Measurements from ENCODE around the gene MOSMO. TPM values are rescaled to one million over a fixed set of nuclear protein-coding genes. Genes with fewer than 3 reads are reported as not detected.
"Not testable (repeated sequence)": the region's sequence is repeated elsewhere in the genome, so short reads cannot be mapped to it uniquely, and the experiment has no call there.

MOSMO gene
- total RNA-seq, 1 experiment from 2014 or later: 10.5 TPM

DNA sequence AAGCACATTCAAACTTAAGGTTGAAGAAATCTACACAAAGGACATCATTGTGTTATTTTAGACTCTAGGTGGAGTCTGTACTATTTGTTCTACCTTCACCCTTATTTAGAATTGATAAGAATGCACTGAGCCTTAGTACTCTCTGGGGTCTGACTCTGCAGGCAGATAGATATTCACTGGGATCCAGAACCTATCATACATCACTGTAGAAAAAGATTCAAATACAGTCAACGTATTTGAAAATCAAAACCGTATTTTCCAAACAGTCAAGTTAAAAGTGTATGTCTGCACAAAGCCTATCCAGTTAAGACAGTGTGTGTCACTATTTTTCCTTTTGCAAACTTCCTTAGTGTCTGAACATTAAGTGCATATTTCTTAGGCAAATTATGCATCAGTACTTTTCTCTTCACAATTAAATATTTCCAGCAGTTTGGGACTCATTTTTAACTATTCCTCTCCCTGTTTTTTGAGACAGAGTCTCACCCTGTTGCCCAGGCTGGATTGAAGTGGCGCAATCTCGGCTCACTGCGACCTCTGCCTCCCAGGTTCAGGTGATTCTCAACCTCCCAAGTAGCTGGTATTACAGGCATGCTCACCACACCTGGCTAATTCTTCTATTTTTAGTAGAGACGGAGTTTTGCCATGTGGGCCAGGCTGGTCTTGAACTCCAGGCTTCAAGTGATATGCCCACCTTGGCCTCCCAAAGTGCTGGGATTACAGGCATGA lies 22.3 kb downstream of the MOSMO start:
- in situ Hi-C loops (cut with HindIII; ENCODE audit: low sequenced_read_pairs): no loop called here
- DNase-seq (ENCODE audit: low spot score): no peak

DNA sequence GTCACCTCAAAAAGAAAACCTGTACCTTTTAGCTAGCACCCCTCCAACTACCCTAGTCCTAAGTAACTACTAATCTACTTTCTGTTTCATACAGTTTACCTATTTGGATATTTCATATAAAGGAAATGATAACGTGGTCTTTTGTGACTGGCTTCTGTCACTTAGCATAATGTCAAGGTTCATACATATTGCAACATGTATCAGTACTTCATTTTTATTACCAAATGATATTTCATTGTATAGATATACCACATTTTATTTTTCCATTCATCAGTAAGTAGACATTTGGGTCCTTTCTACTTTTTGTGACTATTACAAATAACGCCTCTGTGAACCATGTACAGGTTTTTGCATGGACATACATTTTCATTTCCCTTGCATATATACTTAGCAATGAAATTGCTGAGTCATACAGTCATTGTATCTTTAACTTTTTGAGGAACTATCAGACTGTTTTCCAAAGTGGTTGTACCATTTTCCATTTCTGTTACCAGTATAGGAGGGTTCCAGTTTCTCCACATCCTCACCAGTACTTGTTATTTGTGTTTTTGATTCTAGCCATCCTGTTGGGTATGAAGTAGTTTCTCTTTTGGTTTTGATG lies 23.7 kb downstream of the MOSMO start:
- no peak for DNase-seq (ENCODE audit: low spot score)
- in situ Hi-C loops (cut with HindIII; ENCODE audit: low sequenced_read_pairs): no loop called here

DNA sequence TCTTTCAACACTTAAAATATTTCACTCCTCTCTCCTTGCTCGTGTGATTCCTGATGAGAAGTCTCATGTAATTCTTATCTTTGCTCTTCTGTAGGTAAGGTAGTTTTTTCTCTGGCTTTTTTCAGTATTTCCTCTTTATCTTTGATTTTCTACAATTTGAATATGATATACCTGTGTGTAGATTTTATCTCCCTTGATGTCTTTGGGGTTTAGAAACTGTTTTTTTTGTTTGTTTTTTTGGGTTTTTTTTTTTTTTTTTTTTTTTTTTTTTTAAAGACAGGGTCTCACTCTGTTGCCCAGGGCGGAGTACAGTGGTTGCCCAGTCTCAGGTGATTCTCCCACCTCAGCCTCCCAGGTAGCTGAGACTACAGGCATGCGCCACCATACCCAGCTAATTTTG lies 26.6 kb downstream of the MOSMO start:
- no peak for DNase-seq (ENCODE audit: low spot score)
- in situ Hi-C loops (cut with HindIII; ENCODE audit: low sequenced_read_pairs): no loop called here

DNA sequence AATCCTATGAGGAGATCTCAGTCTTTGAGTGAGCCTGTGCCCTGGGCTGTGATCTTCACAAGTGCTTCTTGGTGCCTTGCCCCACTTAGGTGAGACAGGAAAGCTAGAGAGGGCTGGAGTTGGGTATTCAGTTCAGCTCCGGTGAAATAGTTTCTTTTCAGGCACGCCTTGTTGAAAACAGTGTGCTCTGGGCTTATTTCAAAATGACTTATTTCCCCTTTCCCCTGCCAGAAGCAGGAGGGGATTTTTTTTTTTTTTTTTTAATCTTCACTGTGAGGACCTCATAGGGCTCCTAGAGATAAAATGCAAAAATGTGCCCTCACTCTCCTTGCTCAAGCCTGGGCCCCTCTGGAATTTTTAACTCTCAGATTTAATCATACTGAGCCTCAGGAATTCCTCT lies 27.2 kb downstream of the MOSMO start:
- no peak for DNase-seq (ENCODE audit: low spot score)
- in situ Hi-C loops (cut with HindIII; ENCODE audit: low sequenced_read_pairs): no loop called here

DNA sequence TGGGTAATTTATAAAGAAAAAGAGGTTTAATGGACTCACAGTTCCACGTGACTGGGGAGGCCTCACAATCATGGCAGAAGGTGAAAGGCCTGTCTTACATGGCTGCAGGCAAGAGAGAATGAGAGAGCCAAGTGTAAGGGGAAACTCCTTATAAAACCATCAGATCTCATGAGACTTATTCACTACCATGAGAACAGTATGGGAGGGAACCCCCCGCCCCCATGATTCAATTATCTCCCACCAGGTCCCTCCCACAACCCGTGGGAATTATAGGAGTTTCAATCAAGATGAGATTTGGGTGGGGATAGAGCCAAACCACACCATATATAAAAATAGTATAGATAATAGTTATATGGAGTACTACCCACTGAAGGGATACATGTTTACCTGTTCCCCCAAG lies 36.0 kb downstream of the MOSMO start:
- in situ Hi-C loops (cut with HindIII; ENCODE audit: low sequenced_read_pairs); DNase-seq (ENCODE audit: low spot score): not testable (repeated sequence)

DNA sequence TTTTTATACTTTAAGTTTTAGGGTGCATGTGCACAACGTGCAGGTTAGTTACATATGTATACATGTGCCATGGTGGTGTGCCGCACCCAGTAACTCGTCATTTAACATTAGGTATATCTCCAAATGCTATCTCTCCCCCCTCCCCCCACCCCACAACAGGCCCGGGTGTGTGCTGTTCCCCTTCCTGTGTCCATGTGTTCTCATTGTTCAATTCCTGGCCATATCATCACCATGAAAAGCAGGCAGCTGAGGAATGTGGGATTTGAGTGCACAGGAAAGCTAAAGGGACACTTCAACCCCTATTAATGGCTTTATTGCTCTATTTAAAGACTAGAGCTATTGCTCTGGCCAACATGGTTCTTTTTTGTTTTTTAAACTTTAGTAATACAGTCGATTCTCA lies 38.0 kb downstream of the MOSMO start:
- in situ Hi-C loops (cut with HindIII; ENCODE audit: low sequenced_read_pairs); DNase-seq (ENCODE audit: low spot score): not testable (repeated sequence)

DNA sequence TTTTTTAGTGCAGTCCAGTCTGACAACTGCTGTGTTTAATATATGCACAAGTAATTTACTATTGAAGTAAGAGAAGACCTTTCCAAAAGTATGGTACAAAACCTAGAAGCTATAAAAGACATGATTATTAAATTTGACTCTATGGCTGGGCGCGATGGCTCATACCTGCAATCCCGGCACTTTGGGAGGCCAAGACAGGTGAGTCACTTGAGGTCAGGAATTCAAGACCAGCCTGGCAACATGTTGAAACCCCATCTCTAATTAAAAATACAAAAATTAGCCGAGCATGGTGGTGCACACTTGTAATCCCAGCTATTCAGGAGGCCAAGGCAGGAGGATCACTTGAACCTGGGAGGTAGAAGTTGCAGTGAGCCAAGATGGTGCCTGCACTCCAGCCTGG lies 43.1 kb downstream of the MOSMO start:
- in situ Hi-C loops (cut with HindIII; ENCODE audit: low sequenced_read_pairs): no loop called here
- DNase-seq (ENCODE audit: low spot score): no peak

DNA sequence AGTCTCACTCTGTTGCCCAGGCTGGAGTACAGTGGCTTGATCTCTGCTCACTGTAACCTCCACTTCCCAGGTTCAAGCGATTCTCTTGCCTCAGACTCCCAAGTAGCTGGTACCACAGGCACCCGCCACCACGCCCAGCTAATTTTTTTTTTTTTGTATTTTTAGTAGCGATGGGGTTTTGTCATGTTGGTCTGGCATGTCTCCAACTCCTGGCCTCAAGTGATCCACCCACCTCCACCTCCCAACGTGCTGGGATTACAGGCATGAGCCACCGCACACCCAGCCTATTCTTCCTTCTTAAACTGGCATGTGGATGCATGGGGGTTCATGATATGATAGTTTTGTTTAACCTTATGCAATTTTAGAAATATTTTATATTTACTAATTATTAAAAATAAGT lies 45.1 kb downstream of the MOSMO start:
- no peak for DNase-seq (ENCODE audit: low spot score)
- in situ Hi-C loops (cut with HindIII; ENCODE audit: low sequenced_read_pairs): no loop called here

DNA sequence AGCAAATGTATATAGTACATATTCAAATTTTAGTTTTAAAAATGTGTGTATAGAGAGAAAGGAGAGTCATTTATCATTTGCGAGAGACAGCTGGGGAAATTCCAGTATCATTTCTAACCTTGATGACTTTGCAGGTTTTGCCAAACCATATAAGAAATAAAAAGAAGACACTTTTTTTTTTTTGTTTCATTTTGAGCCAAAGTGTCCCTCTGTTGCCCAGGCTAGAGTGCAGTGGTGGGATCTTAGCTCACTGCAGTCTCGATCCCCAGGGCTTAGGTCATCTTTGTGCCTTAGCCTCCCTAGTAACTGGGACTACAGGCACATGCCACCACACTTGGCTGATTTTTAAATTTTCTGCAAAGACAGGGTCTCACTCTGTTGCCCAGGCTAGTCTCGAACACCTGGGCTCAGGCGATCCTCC lies 46.0 kb downstream of the MOSMO start:
- in situ Hi-C loops (cut with HindIII; ENCODE audit: low sequenced_read_pairs): no loop called here
- no peak for DNase-seq (ENCODE audit: low spot score)

DNA sequence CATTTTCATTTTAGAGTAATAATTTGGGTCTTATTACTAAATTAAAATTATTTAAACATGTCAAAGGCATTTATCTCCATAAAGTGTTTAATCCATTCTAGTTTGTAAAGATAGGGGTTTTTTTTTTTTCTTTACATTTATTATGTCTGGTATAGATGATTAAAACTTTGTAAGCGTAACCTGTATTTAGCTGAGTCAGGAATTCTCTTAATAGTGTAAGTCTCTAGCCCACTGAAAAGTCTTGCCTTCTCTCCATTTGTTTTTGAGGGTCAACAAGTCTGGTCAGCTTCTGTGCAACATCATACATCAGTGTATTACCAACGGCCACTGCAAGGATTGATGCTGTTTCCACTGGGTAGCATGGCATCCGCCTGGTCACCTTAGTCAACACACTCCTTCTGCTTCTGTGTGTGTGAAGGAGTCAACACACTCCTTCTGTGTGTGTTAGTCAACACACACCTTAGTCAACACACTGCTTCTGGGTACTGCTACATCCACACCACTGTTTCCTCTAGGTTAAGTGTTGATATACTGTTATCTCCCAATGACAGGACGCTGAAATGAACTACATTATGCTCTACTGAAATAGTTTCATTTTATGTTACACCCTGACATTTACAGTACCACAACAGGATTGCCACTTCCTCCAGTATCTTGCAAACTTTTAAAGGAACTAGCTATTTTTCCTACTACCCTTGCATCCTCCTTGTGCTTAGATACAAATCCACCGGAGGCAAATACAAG lies 47.1 kb downstream of the MOSMO start:
- no peak for DNase-seq (ENCODE audit: low spot score)
- in situ Hi-C loops (cut with HindIII; ENCODE audit: low sequenced_read_pairs): no loop called here

DNA sequence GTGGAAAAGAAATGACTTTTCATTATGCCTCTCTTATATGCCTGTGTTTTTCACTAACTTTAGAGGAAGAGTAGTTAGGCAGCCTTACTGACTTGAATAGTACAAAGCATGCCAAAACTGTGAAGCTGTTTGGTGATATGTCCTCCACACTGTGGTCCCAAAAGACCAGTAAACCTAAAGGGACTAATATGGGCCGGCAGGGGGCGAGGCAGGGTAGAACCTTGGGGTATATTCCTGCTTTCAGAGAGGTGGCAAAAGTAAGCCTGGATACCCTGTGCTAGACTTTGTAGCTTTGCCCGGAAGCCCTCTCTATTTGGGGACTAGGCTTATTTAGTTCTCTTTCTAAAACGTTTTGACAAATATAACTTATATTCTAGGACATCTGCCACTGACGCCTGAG lies 48.0 kb downstream of the MOSMO start:
- no peak for DNase-seq (ENCODE audit: low spot score)
- in situ Hi-C loops (cut with HindIII; ENCODE audit: low sequenced_read_pairs): no loop called here

DNA sequence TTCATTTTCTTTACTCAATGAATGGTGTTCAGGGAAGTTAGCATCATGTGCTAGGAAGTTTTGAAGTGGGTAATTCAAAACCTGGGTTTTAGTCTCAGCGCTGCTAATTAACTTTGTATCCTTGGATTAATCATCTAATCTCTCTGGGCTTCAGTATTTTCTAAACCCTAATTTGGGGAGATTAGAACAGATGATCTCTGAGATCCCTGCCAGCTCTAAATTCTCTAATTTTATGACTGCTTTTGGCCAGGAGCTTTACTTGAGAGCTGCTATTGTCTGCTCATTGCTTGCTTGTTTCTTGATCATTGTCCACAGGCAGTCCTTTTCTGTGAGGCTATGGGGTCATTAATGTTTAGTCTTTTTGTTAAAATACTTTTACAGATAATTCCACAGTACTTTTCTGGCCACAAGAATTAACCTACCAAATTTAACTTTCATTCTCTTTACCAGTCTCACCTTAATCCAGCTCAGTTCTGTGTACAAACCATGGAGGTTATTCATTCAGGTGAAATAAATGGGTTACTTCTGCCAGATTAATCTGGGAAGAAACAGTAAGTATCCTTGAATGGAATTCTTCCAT lies 56.1 kb downstream of the MOSMO start:
- peak; percentile 19 for DNase-seq (ENCODE audit: low spot score)
- in situ Hi-C loops (cut with HindIII; ENCODE audit: low sequenced_read_pairs): no loop called here

DNA sequence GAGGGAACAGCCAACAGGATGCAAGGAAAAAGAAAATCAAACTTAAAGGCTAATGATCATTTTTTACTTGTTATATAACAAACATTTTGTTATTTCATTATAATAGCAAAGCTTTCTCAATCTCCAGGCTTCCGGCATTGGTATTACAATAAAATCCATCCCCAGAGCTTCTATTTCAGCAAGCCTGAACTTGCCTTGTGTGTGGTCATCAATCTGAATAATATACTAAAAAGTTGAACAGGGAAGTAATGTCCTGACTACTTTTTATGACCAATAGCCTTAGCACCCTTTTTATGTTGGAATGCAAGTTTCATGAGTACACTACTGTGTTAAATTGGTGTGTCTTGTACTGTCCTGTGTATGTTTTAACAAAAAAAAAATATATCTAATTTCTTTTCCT lies 57.3 kb downstream of the MOSMO start:
- DNase-seq (ENCODE audit: low spot score): no peak
- in situ Hi-C loops (cut with HindIII; ENCODE audit: low sequenced_read_pairs): no loop called here

DNA sequence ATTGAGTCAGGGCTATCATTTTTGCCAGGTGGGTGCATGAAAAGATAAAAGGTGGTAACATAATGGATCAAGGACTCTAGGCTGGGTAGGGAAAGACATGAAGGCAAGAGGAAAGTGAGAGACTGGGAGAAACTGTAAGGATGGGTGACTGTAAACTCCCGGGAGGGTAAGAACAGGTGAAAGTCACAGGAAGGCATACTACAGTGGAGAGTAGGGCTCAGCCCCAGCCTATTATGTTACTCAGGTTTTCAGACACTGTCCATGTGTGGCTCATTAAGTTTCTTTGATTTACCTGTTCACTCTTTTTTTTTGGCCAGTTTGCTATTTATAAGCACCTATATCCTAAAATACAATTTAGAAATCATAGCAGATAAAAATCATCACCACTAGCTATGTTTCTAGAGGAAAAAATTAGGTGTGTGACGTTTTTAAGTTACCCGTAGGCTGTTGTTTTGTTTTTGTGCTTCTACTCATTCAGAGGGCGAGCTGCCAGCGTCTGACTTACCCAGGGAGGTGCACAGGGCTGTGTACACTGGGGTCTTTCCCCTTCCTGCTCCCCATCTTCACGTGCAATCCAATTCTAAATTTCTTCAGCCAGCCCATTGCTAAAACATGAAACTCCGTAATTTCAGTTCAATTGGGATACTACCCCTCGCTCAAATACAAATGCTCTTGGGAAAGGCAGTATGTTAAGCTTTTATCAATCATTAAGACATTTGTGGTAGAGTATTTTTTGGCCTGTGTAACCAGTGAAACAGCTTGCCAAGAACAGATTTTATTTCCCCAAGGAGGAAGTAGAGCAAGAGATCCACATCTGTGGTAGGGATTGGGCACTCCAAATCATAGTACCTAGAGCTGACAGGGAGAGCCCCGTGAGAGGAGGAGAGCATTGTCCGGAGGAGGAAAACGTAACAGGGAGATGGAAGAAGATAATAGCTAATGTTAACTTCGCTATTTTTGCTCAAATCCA lies 62.7 kb downstream of the MOSMO start:
- DNase-seq (ENCODE audit: low spot score): peak; percentile 53
- in situ Hi-C loops (cut with HindIII; ENCODE audit: low sequenced_read_pairs): no loop called here

DNA sequence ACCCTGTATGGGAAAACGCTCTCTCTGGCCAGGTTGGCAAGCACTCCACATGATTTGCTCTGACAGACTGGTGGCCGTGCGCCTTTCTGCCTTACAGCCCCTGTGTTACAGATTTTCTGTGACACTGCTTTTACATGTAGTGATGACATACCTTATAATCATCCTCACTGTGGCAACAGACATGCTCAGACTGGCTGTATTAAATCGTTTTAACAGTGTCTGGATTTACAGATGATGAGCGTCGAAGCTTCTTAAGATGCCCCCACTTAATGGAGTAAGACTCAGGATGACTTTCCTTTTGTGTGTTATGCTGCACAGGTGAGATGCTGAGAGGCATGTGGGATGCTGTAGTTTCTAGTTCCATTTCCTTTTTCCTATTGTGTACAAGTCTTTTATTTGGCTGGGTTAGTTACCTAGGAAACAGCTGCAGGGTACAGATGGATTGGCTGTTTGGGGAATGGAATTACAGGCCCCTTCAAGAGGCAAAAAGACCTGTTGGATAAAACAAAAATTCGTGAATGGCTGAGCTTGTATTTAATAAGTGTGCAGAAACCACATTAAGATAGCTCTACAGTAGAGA lies 63.5 kb downstream of the MOSMO start:
- peak; percentile 14 for DNase-seq (ENCODE audit: low spot score)
- in situ Hi-C loops (cut with HindIII; ENCODE audit: low sequenced_read_pairs): no loop called here

DNA sequence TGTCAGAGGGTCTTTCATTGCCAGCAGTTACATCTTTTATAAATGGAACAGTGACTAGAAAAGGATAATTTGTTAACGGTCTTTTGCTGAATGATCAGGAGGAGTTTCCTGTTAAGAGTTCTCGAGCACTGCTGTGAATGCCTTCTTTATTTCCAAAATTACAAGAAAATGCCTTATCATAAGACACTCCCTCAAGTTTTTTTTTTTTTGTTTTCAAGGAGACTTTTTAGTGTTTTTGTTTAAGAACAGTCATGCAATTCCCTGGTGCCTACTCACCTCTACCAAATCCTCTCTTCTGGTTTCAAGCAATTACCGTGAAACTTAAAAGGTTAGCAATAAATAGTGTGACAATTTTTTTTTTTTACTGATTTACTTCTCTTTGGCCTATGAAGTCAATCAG lies 65.4 kb downstream of the MOSMO start:
- DNase-seq (ENCODE audit: low spot score): no peak
- in situ Hi-C loops (cut with HindIII; ENCODE audit: low sequenced_read_pairs): no loop called here

DNA sequence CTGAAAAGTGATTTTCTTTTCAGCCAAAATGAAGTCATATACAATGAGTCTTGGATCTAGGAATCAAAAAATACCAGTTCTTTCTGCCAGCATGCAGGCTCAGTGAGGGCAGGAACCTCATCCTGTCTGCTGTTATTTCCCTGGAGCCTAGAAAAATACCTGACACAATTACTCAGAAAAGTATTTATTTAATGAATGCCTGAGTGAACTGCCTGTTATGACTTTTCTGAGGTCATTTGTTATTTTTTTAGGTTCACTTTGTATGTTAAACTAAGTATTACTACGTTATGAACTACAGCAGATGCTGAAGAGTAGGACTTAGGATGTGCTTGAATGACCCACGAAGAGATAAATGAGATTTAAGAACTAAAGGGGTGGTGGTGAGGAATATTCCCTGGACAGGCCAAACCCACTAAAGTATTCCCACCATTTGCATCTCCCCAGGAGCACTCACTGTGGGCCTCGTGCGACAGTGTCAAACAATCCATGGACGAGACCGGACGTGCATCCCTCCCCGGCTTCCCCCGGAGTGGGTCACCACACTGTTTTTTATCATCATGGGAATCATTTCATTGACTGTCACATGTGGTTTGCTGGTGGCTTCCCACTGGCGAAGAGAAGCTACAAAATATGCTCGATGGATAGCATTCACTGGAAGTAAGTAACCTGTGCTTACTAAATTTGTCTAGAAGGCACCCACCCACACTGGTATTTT lies 67.3 kb downstream of the MOSMO start:
- in situ Hi-C loops (cut with HindIII; ENCODE audit: low sequenced_read_pairs): no loop called here
- no peak for DNase-seq (ENCODE audit: low spot score)

DNA sequence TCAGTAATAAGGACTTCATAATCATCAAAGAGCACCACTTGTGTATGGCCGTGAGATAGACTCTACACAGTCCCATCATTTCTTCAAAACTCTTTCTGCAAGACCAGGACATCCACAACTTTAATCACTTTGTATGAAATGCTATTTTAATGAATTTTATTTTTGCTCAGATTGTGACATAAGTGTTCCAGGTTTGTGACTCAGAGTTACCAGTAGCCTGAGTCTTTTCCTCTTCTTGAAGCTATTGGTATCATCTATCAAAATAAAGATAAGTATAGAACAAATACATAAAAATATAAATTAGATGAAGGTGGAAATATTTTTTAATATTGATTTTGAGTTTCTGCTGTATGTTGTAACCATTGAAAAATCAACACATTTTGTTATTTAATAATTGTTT lies 67.9 kb downstream of the MOSMO start:
- DNase-seq (ENCODE audit: low spot score): no peak
- in situ Hi-C loops (cut with HindIII; ENCODE audit: low sequenced_read_pairs): no loop called here

Measured in G401 (cell line).